Lung (tissue), 12 donors: Measurements from ENCODE around the gene LENG1. TPM values are rescaled to one million over a fixed set of nuclear protein-coding genes. Genes with fewer than 3 reads are reported as not detected.

ENCODE experiments used
- ATAC-seq: fragments of 200-7000 bp; cut with Tn5 transposase; one replicate; pipeline ENCODE4 v1.9.1; 2020; ENCODE audit warnings: moderate number of reproducible peaks; ENCODE audit not compliant: insufficient read depth, low FRiP score
- DNase-seq, 3 donors: peaks; one replicate each; pipeline ENCODE4 v3.0.0-alpha.2; 2013 to 2017
- H3K27ac ChIP-seq, 2 donors: one replicate each; pipeline ENCODE4 v1.5.1; 2013; ENCODE audit warnings: mild to moderate bottlenecking in 2 of 2, moderate library complexity in 2 of 2, control low read depth in 1 of 2, inconsistent platforms in 1 of 2, low read depth in 1 of 2, low read length in 1 of 2
- H3K27me3 ChIP-seq, 3 donors: one replicate each; pipeline ENCODE4 v1.5.1; 2013; ENCODE audit warnings: low read length in 2 of 3; ENCODE audit not compliant: control insufficient read depth in 3 of 3, insufficient read depth in 3 of 3
- H3K36me3 ChIP-seq, 4 donors: one replicate each; pipeline ENCODE4 v1.5.1; 2013; ENCODE audit warnings: low read length in 4 of 4, mild to moderate bottlenecking in 1 of 4, moderate library complexity in 1 of 4; ENCODE audit not compliant: control insufficient read depth in 4 of 4, insufficient read depth in 4 of 4
- H3K4me1 ChIP-seq, 5 donors: one replicate each; pipeline ENCODE4 v1.5.1; 2013; ENCODE audit warnings: low read length in 5 of 5, mild to moderate bottlenecking in 2 of 5, moderate library complexity in 1 of 5; ENCODE audit not compliant: control insufficient read depth in 5 of 5, insufficient read depth in 5 of 5
- H3K4me3 ChIP-seq: one replicate; pipeline ENCODE4 v1.5.1; 2013; ENCODE audit warnings: mild to moderate bottlenecking, control low read depth, moderate library complexity
- H3K9ac ChIP-seq, 2 donors: one replicate each; pipeline ENCODE4 v1.5.1; 2013; ENCODE audit warnings: low read length in 2 of 2, control low read depth in 1 of 2; ENCODE audit not compliant: insufficient read depth in 1 of 2
- H3K9me3 ChIP-seq, 4 donors: one replicate each; pipeline ENCODE4 v1.5.1; 2013; ENCODE audit warnings: low read length in 3 of 4, mild to moderate bottlenecking in 1 of 4, moderate library complexity in 1 of 4; ENCODE audit not compliant: control insufficient read depth in 4 of 4, insufficient read depth in 3 of 4
- CTCF ChIP-seq: IDR thresholded peaks from 2 replicates; pipeline ENCODE4 v1.5.1; 2012; ENCODE audit warnings: mild to moderate bottlenecking; ENCODE audit errors: control extremely low read depth, extremely low read depth
- WGBS, 2 donors: extraction: QIAGEN DNeasy Blood & Tissue Kit; methylation state at CpG; one replicate each; pipeline ENCODE4 v1.1.7; 2013; 5-methylcytosine and 5-hydroxymethylcytosine counted together
- polyA plus RNA-seq, 2 donors: library from polyadenylated mRNA; stranded (reverse); fragments of 200-250 nt; gene quantifications; one replicate each; pipeline ENCODE4 v1.2.1, GENCODE V29; 2013
- total RNA-seq, 2 donors: library from RNA; depleted of rRNA in 1 of 2; stranded (reverse); fragments of >200 nt in 1 of 2; gene quantifications; one replicate each; pipeline ENCODE4 v1.2.1, GENCODE V29; 2014 to 2021
- donor health status: control.
- donor health status: control.
- donor health status: Bipolar disorder and iron deficiency.
- donor health status: healthy.
- donor health status: DM: yes; HTN: yes; CAD: no.

Gene LENG1
- total and polyA plus RNA-seq, 4 donors, result 3.8 to 17.1 (median 8.2) TPM

- DNase-seq (no peak), ATAC-seq (no peak)
- WGBS, 2 donors, result 97 to 99% methylated on average over 11 of the region's 11 CpGs
- Histone ChIP-seq H3K36me3 (peaks cover 0 to 11% (median 8%) of the 10 kb centered on the region in 4 donors), H3K4me3 (no peak overlapping the region), H3K27me3 (no peaks in the 10 kb centered on the region), H3K9me3 (no peaks in the 10 kb centered on the region), H3K4me1 (peaks cover 0 to 19% (median 8%) of the 10 kb centered on the region in 5 donors), H3K9ac (no peak overlapping the region), H3K27ac (no peak overlapping the region)
- TF ChIP-seq CTCF, result no peak
Measured at GRCh38 chr19:54193011-54193410, 33.5 kb upstream of the LENG1 start.

GRCh38 chr19:54191811-54192453 lies 32.4 kb upstream of the LENG1 start:
- TF ChIP-seq CTCF, result no peak
- peak overlapping the region; percentile 57 for H3K4me3 ChIP-seq
- DNase-seq (no peak), ATAC-seq (no peak)
- H3K36me3 ChIP-seq, result peaks cover 0 to 12% (median 11%) of the 10 kb centered on the region in 4 donors
- peak overlapping the region; percentile 80 to 81 for H3K9ac ChIP-seq
- no peaks in the 10 kb centered on the region for H3K27me3 ChIP-seq
- H3K27ac ChIP-seq, result peak overlapping the region; percentile 98 to 99
- 60 to 66% methylated on average over 18 to 19 of the region's 19 CpGs for WGBS, 2 donors
- H3K4me1 ChIP-seq, result peaks cover 0 to 21% (median 8%) of the 10 kb centered on the region in 5 donors
- H3K9me3 ChIP-seq, result no peaks in the 10 kb centered on the region

- Histone ChIP-seq H3K4me3 (peak within 1 kb of the TSS; percentile 57), H3K27me3 (no peaks in the 10 kb centered on the region), H3K9me3 (no peaks in the 10 kb centered on the region), H3K9ac (peak within 1 kb of the TSS; percentile 84 to 98), H3K27ac (peak within 1 kb of the TSS; percentile 98 to 99), H3K36me3 (peaks cover 0 to 14% (median 13%) of the 10 kb centered on the region in 4 donors), H3K4me1 (peaks cover 0 to 21% (median 8%) of the 10 kb centered on the region in 5 donors)
- 1% methylated on average over 62 to 77 of the region's 77 CpGs for WGBS, 2 donors
- no peak for TF ChIP-seq CTCF
- ATAC-seq, result peak; percentile 34
- peak in 2 of 3 donors; percentile 91 to 95 for DNase-seq
Measured at GRCh38 chr19:54191011-54191810, 31.7 kb upstream of the LENG1 start, which contains the start of gene TSEN34. TSEN34 (plus strand) TSS chr19:54191308; CDS start chr19:54191365, 57 bp downstream.
